Right lobe of liver (tissue), 4 donors: ENCODE results near the gene HACD1.

Experiments
- POLR2A ChIP-seq: fragments of 450-650 bp; IDR thresholded peaks from one replicate; pipeline ENCODE4 v1.6.1; 2017; ENCODE audit warnings: antibody characterized with exemption, mild to moderate bottlenecking
- TF ChIP-seq, protein P1 (sequence below), 4 donors: fragments of 200-600 bp in 3 of 4; fragments of 450-650 bp in 1 of 4; IDR thresholded peaks; one replicate each; pipeline versions ENCODE4 v1.5.1 to v1.8.0; 2016 to 2022; ENCODE audit warnings: antibody characterized with exemption in 4 of 4, mild to moderate bottlenecking in 2 of 4
- donor health status: DM: no; HTN: no; CAD: no.
- donor health status: DM: no; HTN: no; CAD: no.
- donor health status: DM: no; HTN: yes; CAD: no.

DNA sequence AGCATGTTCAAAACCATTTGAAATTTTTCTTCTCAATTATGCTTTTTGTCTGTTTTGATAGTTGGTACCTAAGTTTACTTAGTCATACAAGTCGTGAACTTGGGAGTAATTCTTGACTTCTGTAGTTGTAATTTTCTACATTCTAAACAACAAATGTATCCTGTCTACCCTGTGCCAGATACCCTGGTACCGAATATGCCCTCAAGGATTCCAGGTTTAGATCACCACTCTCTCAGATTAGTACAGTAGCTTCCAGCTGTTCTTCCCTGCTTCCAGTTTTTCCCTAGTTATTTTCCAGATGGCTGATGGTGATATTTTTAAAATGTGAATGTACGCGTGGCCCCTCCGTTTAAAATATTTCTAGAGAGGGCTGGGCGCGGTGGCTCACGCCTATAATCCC is 33.2 kb upstream of the HACD1 start:
- TF ChIP-seq, protein P1, sequence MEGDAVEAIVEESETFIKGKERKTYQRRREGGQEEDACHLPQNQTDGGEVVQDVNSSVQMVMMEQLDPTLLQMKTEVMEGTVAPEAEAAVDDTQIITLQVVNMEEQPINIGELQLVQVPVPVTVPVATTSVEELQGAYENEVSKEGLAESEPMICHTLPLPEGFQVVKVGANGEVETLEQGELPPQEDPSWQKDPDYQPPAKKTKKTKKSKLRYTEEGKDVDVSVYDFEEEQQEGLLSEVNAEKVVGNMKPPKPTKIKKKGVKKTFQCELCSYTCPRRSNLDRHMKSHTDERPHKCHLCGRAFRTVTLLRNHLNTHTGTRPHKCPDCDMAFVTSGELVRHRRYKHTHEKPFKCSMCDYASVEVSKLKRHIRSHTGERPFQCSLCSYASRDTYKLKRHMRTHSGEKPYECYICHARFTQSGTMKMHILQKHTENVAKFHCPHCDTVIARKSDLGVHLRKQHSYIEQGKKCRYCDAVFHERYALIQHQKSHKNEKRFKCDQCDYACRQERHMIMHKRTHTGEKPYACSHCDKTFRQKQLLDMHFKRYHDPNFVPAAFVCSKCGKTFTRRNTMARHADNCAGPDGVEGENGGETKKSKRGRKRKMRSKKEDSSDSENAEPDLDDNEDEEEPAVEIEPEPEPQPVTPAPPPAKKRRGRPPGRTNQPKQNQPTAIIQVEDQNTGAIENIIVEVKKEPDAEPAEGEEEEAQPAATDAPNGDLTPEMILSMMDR (IDR thresholded peaks at IDR 0.05), result no peak
- TF ChIP-seq POLR2A, result no peak
